AG10803 (cell line): Measurements from ENCODE around the gene PCDHB13.
"Not testable (repeated sequence)": the region's sequence is repeated elsewhere in the genome, so short reads cannot be mapped to it uniquely, and the experiment has no call there.

Experiments used
- DNase-seq: peaks from one replicate; pipeline ENCODE4 v3.0.0; 2010; ENCODE audit warnings: low read depth
- H3K4me3 ChIP-seq: 2 replicates; pipeline ENCODE4 v1.5.1; 2011; ENCODE audit warnings: mild to moderate bottlenecking, low read length, control low read depth
- CTCF ChIP-seq: conservative IDR thresholded peaks from 2 replicates; pipeline ENCODE4 v1.5.1; 2011; ENCODE audit warnings: mild to moderate bottlenecking, low read length, control low read depth, inconsistent platforms

The PCDHB13 gene

GRCh38 chr5:141234109-141234667, 20.5 kb downstream of the PCDHB13 start:
- DNase-seq, result peak; percentile 5
- peak; percentile 21 for TF ChIP-seq CTCF
- peak overlapping the region; percentile 37 for H3K4me3 ChIP-seq

DNA sequence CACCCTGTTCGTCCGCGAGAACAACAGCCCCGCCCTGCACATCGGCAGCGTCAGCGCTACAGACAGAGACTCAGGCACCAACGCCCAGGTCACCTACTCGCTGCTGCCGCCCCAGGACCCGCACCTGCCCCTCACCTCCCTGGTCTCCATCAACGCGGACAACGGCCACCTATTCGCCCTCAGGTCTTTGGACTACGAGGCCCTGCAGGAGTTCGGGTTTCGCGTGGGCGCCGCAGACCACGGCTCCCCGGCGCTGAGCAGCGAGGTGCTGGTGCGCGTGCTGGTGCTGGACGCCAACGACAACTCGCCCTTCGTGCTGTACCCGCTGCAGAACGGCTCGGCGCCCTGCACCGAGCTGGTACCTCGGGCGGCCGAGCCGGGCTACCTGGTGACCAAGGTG, 22.2 kb downstream of the PCDHB13 start:
- DNase-seq, H3K4me3 ChIP-seq: not testable (repeated sequence)

- no peak for TF ChIP-seq CTCF
- no peak overlapping the region for H3K4me3 ChIP-seq
These were observed 23.0 kb downstream of the PCDHB13 start for GRCh38 chr5:141236516-141237313.

DNA sequence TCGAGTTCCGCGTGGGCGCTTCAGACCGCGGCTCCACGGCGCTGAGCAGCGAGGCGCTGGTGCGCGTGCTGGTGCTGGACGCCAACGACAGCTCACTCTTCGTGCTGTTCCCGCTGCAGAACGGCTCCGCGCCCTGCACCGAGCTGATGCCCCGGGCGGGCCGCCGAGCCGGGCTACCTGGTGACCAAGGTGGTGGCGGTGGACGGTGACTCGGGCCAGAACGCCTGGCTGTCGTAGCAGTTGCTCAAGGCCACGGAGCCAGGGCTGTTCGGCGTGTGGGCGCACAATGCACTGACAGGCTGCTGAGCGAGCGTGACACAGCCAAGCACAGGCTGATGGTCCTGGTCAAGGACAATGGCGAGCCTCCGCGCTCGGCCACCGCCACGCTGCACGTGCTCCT, 27.8 kb downstream of the PCDHB13 start:
- no peak overlapping the region for H3K4me3 ChIP-seq
- no peak for DNase-seq
- no peak for TF ChIP-seq CTCF

More at GRCh38 chr5:141236516-141237313, 23.0 kb downstream of the PCDHB13 start:
- DNase-seq, result no peak

- DNase-seq, result no peak
- H3K4me3 ChIP-seq, result no peak within 1 kb of the TSS
- no peak; the same call in 1 of the 2 replicates for TF ChIP-seq CTCF
These were observed 31.6 kb downstream of the PCDHB13 start, which contains the start of gene PCDHB15 for GRCh38 chr5:141245250-141245717. PCDHB15 (plus strand) TSS chr5:141245395; CDS start chr5:141245579, 184 bp downstream.

GRCh38 chr5:141246971-141247370, 33.3 kb downstream of the PCDHB13 start:
- not testable (repeated sequence) for DNase-seq, H3K4me3 ChIP-seq

GRCh38 chr5:141247434-141247833, 33.7 kb downstream of the PCDHB13 start:
- DNase-seq, H3K4me3 ChIP-seq: not testable (repeated sequence)

GRCh38 chr5:141250576-141250975, 36.9 kb downstream of the PCDHB13 start:
- TF ChIP-seq CTCF, result no peak
- DNase-seq, result no peak
- H3K4me3 ChIP-seq, result no peak overlapping the region
